HG02571 (cell line): Measurements from ENCODE around the gene SUN1.
"Not testable (repeated sequence)": the region's sequence is repeated elsewhere in the genome, so short reads cannot be mapped to it uniquely, and the experiment has no call there.

Experiments used
- ATAC-seq: cut with Tn5 transposase; IDR thresholded peaks from one replicate; pipeline ENCODE4 v1.9.1; 2021; ENCODE audit warnings: mild to moderate bottlenecking, moderate library complexity; ENCODE audit not compliant: unreplicated experiment

SUN1 gene

GRCh38 chr7:901041-901387 is 68.7 kb downstream of the SUN1 start:
- no peak for ATAC-seq

DNA sequence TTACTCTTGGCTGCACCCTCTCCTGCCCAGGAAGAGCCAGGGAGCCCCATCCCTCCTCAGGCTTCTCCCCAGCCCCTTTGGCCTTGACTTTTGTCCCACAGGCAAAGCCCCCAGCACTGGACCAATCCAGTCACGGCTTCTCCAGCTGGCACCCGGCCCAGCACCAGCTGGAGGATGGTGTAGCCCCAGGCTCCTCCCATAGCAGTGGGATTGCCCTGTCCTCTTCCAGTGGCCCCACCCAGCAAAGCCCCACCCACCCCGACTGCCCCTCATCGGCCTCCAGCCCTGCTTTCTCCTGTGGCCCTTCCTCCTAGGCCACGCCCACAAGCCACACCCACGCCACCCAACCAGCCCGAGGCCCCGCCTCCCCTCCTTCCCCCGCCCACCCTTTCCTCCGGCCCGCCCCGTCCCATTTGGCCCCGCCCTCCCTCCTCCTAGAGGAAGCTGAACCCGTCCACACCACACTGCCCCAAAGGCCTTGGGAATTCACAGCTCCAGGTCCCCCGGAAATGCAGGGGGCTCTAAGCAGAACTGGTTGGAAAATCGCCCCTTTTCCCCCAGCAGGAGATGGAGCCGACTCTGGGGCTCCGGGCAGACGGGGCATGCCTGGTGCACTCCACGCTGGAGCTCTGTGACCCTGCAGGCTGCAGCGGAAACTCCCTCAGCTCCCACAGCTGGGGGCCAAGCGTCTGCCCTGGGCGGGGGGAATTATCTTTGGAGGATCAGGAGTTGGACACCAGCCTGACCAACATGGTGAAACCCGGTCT is 69.3 kb downstream of the SUN1 start:
- ATAC-seq = no peak

DNA sequence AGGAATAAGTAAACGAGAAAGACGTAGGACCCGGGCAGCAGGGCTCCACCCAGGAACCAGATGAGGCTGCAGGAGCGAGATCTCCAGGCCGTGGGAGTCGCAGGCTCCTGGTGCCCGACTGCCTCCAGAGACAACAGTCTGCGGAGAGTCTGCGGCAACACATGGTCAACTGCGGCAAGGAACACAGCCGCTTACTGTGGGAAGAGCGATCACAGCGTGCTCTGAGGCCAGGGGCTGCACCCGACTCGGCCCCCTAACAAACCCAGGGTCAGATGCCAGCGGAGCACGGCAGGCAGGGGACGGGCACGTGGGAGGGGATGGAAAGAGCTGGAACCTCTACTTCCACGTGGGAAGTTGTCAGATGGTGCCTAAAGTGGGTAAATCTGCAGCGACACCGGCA is 70.7 kb downstream of the SUN1 start:
- no peak for ATAC-seq

- no peak for ATAC-seq
Measured at GRCh38 chr7:903921-904755, 71.9 kb downstream of the SUN1 start.

DNA sequence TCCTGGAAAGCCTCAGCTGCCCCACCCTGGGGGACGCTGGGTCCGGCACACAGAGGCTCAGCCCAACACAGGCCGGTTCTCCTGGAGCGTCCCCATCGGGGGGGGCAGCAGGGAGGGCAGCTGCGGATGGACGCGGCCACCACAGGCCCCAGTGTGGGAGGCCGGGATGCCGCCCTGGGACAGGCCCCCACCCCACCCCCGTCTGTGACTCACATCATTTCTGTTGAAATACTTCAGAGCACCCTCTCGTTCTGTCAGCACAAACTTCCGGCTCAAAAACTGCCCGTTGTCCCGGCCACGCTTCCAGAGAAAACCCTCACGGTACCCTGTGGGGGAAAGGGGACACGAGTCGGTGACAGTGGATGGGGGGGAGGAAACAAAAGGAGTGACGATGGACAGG is 72.6 kb downstream of the SUN1 start:
- no peak for ATAC-seq

DNA sequence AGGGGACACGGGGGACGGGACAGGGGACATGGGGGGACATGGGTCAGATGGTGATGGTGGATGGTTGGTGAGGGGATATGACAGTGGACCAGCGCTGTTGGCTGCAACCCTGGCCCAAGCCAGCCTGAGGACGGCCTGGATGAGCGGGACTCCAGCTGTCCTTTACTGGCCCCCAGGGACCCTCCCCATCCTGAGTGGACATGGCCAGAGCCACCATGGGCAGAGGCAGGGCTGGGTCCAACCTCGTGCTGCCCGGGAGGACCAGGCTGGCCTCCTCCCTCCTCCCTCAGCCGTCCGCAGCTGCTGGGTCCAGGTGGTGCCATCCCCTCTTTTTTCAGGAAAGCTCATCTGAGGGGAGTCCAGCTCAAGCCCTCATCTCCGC is 74.5 kb downstream of the SUN1 start:
- ATAC-seq = no peak

DNA sequence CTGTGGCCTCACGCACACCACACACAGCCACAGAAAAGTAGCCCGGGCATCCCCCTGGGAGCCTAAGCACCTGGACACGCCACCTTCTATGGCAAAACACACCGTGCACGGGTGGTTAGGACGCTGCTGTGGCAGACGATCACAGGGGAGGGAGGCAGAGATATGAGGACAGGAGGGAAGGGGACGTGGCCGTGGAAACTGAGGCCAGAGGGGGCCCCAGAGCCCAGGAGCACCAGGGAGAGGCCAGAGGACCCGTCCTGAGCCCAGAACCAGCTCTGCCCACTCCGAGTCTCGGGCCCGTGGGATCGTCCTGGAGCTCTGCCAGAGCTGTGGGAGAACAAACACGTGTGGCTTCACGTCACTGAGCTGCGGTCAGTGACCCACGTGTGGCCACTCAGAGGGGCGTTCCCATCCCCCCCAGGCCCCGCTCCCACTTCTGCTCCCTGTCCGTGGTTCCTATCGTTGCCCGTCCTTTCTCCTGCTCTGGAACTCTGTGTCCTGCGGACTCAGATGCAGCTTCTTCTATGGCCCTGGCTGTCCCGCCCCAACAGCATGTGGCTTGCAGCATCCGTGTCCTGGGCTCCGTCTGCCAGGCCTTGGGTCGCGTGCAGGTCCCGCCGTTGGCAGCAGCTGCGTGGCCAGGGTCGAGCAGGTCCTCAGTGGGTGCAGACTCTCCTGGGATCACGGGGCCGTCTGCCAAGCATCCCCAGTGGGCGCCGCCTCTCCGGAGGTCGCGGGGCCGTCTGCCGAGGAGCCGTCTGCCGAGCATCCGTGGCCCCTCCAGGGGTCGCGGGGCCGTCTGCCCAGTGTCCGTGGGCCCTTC is 75.1 kb downstream of the SUN1 start:
- ATAC-seq = no peak

DNA sequence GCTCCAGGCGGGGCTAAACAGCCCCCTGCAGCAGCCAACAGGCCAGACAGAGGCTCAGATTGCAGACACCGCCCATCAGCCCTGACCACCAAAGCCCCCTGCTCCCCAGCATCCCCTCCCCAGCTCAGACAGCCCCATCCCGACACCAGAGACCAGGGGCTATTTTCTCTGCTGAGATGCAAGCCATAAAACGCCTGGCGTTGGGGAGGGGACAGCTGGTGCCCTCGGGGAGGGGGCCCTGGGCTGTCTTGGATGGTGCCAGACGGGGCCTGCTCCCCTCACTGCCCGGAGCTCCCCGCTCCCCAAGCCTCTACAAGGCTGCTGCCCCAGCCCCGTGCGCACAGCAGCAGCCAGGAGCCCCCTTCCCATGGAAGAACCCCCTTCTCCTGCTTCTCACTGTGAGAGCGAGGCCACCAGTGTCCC is 75.9 kb downstream of the SUN1 start:
- ATAC-seq = no peak

GRCh38 chr7:908591-909357 is 76.5 kb downstream of the SUN1 start:
- ATAC-seq = not testable (repeated sequence)

DNA sequence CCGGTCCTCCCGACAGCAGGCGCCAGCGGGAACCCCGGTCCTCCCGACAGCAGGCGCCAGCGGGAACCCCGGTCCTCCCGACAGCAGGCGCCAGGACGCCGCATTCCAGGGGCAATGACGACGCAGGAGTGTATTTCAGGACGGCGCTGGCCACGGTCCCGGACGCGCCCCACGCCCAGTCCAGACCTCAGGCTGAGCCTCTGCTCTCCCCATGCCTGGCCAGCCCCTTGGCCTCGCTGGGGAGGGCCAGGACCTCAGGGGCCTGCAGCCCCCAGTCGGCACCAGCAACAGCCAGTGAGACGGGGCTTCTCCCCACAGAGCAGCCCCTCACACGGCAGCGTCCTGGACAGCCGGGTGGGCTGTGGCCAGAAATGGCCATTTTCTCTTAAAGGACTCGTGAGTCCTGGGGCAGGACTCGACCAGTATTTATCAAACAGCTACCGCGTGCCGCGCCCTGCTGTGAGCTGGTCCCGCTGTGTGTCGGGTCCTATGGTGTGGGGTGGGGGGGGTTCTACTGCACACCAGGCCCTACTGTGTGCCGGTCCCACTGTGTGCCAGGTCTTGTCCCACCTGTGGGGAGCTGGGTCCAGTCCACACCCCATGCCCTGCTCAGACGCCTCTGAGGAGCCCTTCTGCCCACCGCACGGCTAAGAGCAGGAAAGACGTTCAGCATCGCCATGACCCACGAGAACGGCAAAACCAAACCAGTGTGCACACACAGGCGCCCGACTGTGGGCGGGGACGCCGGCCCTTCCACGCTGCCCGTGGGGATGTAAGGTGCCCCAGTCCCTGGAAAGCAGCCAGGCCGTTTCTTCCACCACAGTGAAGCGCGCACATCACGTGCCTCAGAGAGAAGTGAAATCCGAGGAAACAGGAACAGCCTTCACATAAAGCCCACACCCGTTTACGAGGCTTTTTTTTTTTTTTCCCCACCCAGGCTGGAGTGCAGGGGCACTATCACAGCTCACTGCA is 77.4 kb downstream of the SUN1 start:
- ATAC-seq = no peak

- ATAC-seq = no peak
Measured at GRCh38 chr7:910441-910861, 78.2 kb downstream of the SUN1 start.

GRCh38 chr7:910931-911431 is 78.7 kb downstream of the SUN1 start:
- no peak for ATAC-seq

DNA sequence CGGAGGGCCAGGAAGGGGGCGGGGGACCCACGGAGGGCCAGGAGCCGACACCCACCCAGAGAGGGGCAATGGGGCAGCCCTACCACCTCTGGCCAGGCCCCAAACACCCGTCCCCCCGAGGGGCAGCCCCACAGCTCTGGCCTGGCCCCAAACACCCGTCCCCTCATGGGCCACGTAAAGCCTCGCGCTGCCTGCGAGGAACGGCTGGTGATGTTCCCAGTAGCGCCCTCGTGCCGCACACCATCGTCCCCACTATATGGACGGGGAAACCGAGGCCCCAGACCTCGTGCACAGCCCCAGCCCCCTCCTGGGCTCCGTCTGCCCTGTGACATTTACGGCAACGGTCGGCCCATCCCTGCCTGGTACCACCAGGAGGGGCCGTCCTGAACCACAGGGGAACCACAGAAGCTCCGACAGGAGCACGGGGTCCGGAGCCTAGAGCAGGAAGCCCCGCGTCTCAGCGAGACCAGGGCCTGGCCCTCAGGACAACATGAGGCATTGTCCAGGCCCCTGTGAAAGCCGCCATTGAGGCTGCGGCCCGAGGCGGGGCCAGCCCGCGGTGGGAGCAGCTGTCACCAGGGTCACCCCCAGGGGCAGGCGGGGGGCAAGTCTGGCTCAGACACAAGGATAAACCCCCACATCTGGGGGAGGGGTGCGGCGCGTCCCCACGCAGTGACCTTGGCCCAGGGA is 79.7 kb downstream of the SUN1 start:
- ATAC-seq = no peak

- ATAC-seq = no peak
Measured at GRCh38 chr7:913736-914520, 81.7 kb downstream of the SUN1 start.

DNA sequence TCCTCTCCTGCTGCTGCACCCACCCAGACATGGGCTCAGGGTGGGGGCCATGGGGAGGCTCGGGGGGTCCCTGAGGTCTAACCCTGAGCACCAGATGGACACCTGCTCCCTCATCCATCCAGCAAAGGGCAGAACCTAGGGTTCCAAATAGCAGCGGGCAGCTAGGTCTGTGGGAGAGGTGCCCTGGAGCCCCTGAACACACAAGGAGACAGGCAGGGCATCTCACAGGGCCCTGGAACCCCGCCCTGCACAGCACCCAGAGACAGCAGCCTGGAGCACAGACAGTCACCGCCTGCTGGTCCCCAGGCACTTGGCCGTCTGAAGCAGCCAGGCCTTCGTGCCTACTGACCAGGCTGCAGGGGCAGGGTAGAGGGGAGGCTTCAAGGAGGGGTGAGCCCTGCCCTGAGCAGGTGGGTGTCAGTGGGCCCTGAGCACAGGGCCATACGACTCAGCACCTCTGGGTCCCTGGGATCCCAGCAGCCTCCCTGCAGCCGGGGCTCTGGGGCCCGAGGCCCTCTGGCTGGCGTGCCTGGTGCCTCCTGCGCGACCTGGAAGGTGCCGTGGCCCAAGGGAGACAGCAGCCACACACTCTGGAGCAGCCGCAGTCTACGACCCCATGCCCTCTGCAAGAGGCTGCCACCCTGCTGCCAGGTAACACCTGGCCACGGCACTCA is 82.4 kb downstream of the SUN1 start:
- ATAC-seq = no peak

DNA sequence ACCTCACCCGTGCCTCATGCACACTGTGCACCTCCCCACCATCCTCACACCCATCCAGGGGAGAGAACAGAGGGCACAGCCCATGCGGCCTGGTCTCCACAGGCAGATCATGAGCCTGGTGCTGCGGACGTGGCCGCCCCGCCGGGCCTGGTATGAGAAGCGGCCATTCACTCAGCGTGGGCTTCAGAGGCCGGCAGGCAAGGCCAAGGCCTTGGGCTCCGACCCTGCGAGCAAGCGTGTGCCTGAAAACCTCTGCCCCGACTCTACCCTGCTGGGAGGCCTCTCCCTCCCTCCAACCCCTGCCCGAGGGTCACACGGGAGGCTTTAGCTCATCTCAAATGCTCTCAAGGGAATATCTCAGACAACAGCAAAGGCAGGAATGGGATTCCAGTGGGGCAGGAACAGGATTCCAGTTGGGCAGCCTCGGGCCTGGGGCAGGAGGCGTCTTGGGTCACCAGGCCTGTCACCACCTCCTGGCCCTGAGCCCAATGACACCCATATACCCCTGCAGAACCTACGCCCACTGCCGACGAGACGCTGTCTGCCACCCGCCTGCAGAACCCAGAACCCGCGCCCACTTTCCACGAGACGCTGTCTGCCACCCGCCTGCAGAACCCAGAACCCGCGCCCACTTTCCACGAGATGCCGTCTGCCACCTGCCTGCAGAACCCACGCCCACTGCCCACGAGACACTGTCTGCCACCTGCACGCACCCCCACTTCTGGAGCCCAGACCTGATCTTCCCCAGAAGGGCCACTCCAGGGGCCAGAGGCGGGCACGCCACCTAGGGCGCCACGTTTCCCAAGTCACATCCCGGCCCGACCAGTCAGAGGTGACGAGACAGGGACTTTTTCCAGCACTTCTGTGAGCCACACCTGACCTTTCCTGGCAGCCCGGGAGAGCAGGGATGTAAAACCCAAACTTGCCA is 83.3 kb downstream of the SUN1 start:
- ATAC-seq = no peak
